Tibial nerve (tissue), 4 donors: Measurements from ENCODE around the gene HIRIP3.

ENCODE experiments used
- EP300 ChIP-seq, 2 donors: sonication (generic); formaldehyde crosslinking; IDR thresholded peaks; one replicate each; pipeline ENCODE4 v1.6.1; 2017; ENCODE audit warnings: antibody characterized with exemption in 2 of 2, mild to moderate bottlenecking in 1 of 2
- POLR2A ChIP-seq, 2 donors: fragments of 450-650 bp; IDR thresholded peaks; one replicate each; pipeline ENCODE4 v1.6.1; 2017; ENCODE audit warnings: antibody characterized with exemption in 2 of 2, mild to moderate bottlenecking in 2 of 2, moderate library complexity in 2 of 2
- TF ChIP-seq, protein P1 (sequence below), 5 experiments: fragments of 200-600 bp in 3 of 5; fragments of 450-650 bp in 2 of 5; sonication (generic) in 3 of 5; IDR thresholded peaks; one replicate each; pipeline ENCODE4 v1.5.1; 2016 to 2019; ENCODE audit warnings: antibody characterized with exemption in 5 of 5, mild to moderate bottlenecking in 3 of 5, moderate library complexity in 2 of 5

- TF ChIP-seq EP300 (IDR thresholded peaks at IDR 0.05) (no peak), POLR2A (IDR thresholded peaks at IDR 0.05) (no peak)
- TF ChIP-seq, protein P1, sequence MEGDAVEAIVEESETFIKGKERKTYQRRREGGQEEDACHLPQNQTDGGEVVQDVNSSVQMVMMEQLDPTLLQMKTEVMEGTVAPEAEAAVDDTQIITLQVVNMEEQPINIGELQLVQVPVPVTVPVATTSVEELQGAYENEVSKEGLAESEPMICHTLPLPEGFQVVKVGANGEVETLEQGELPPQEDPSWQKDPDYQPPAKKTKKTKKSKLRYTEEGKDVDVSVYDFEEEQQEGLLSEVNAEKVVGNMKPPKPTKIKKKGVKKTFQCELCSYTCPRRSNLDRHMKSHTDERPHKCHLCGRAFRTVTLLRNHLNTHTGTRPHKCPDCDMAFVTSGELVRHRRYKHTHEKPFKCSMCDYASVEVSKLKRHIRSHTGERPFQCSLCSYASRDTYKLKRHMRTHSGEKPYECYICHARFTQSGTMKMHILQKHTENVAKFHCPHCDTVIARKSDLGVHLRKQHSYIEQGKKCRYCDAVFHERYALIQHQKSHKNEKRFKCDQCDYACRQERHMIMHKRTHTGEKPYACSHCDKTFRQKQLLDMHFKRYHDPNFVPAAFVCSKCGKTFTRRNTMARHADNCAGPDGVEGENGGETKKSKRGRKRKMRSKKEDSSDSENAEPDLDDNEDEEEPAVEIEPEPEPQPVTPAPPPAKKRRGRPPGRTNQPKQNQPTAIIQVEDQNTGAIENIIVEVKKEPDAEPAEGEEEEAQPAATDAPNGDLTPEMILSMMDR (IDR thresholded peaks at IDR 0.05), result no peak
Observed at GRCh38 chr16:29991571-29991904, 3.9 kb downstream of the HIRIP3 start.
